ENCODE measurements around the gene IPP. TPM values are rescaled to one million over a fixed set of nuclear protein-coding genes. Genes with fewer than 3 reads are reported as not detected.

The IPP gene
- total and polyA plus RNA-seq, 2 of the 4 experiments (the other 2 are of a cell fraction): 4.6 to 10.6 TPM

- Histone ChIP-seq H3K27me3 (ENCODE audit: control insufficient read depth, insufficient read depth, low read length) (no peaks in the 10 kb centered on the region), H2BK5ac (ENCODE audit: low read depth, low read length, poor library complexity, severe bottlenecking) (no peak overlapping the region), H4K91ac (ENCODE audit: insufficient read depth, low read depth, low read length) (no peak overlapping the region), H3K9me3 (ENCODE audit: control insufficient read depth, insufficient read depth, low read length) (no peaks in the 10 kb centered on the region), H4K5ac (ENCODE audit: low read depth, low read length) (no peak overlapping the region), H2BK15ac (ENCODE audit: low read depth, low read length) (no peak overlapping the region), H2AFZ (replicated peaks; ENCODE audit: low read length, poor library complexity) (no peak overlapping the region), H2AK5ac (ENCODE audit: low read depth, low read length) (no peak overlapping the region), H3K9me1 (ENCODE audit: insufficient read depth, low read length) (no peaks in the 10 kb centered on the region), H4K20me1 (ENCODE audit: insufficient read depth, low read length) (peaks cover 20% of the 10 kb centered on the region; the same call in 1 of the 2 replicates), H3K4ac (ENCODE audit: low read depth, low read length) (no peak overlapping the region), H3K4me1 (ENCODE audit: control insufficient read depth, insufficient read depth, low read length) (peaks cover 2% of the 10 kb centered on the region; the same call in 1 of the 2 replicates), H2AK9ac (replicated peaks; ENCODE audit: low read depth, low read length, poor library complexity) (no peak overlapping the region), H3K27ac (ENCODE audit: insufficient read depth, low read length) (no peak overlapping the region), H3K36me3 (ENCODE audit: control insufficient read depth, insufficient read depth, low read length) (peaks cover 46% of the 10 kb centered on the region), H3K56ac (ENCODE audit: extremely low read depth, insufficient read depth, low read length) (no peak overlapping the region), H4K8ac (ENCODE audit: low read depth in 2 of 2, low read length in 2 of 2) (no peak overlapping the region), H3K9ac (ENCODE audit: low read depth, low read length) (no peak overlapping the region), H3K4me3 (ENCODE audit: insufficient read depth, low read depth, low read length) (no peak overlapping the region), H2BK20ac (ENCODE audit: low read depth, low read length) (no peak overlapping the region), H3K18ac (ENCODE audit: low read depth, low read length) (no peak overlapping the region), H3K79me1 (ENCODE audit: low read depth in 1 of 2, low read length in 2 of 2) (peaks cover 28 to 67% of the 10 kb centered on the region in 2 experiments), H3K4me2 (ENCODE audit: low read depth, low read length) (no peak overlapping the region), H3K14ac (replicated peaks; ENCODE audit: low read depth, low read length) (no peak overlapping the region), H3K23ac (ENCODE audit: low read depth, low read length) (no peak overlapping the region), H2BK120ac (ENCODE audit: low read depth, low read length) (no peak overlapping the region)
- ATAC-seq (ENCODE audit: low read depth): no peak
- intact Hi-C loops (cut with micrococcal nuclease): no loop called here
- WGBS, 2 experiments (ENCODE audit: extremely low coverage in 2 of 2, insufficient read length in 1 of 2): no CpG with 5 or more reads among the region's 2 CpGs
- ChIA-PET POLR2A (ENCODE audit: unreplicated experiment) (no interaction called here), CTCF (no interaction called here)
- TF ChIP-seq FOS (IDR thresholded peaks at IDR 0.05; ENCODE audit: low read depth, low read length): no peak
- TF ChIP-seq RAD21 (IDR thresholded peaks at IDR 0.05; ENCODE audit: low read length): no peak
- TF ChIP-seq RCOR1 (IDR thresholded peaks at IDR 0.05; ENCODE audit: insufficient replicate concordance, low read length): no peak
- TF ChIP-seq NFE2L2 (IDR thresholded peaks at IDR 0.05; ENCODE audit: low read depth, low read length): no peak
- no peak for TF ChIP-seq MXI1 (IDR thresholded peaks at IDR 0.05; ENCODE audit: borderline replicate concordance, low read depth, low read length)
- TF ChIP-seq BHLHE40 (IDR thresholded peaks at IDR 0.05; ENCODE audit: low read depth, low read length): no peak
- no peak for TF ChIP-seq CTCF (conservative IDR thresholded peaks at IDR 0.05; ENCODE audit: low read depth, low read length)
- TF ChIP-seq MAFK (IDR thresholded peaks at IDR 0.05; ENCODE audit: low read depth, low read length): no peak
- TF ChIP-seq POLR2A (IDR thresholded peaks at IDR 0.05; ENCODE audit: low read depth, low read length): no peak
- no peak for TF ChIP-seq MAZ (IDR thresholded peaks at IDR 0.05; ENCODE audit: borderline replicate concordance, low read depth, low read length)
- TF ChIP-seq CEBPB (IDR thresholded peaks at IDR 0.05; ENCODE audit: low read depth, low read length): no peak
- no peak for TF ChIP-seq RFX5 (IDR thresholded peaks at IDR 0.05; ENCODE audit: low read depth, low read length)
- TF ChIP-seq SMC3 (IDR thresholded peaks at IDR 0.05; ENCODE audit: low read depth, low read length): no peak
- no peak for TF ChIP-seq ELK1 (IDR thresholded peaks at IDR 0.05; ENCODE audit: borderline replicate concordance, low read depth, low read length)
- no peak for TF ChIP-seq USF2 (IDR thresholded peaks at IDR 0.05; ENCODE audit: low read depth, low read length)
- TF ChIP-seq CHD1 (IDR thresholded peaks at IDR 0.05; ENCODE audit: low read depth, low read length): no peak
- dilution Hi-C loops (cut with HindIII; ENCODE audit: low sequenced_read_pairs, unreplicated experiment): no loop called here
- in situ Hi-C loops (cut with MboI; ENCODE audit: low sequenced_read_pairs): no loop called here
- DNase-seq: no peak
- BruUV-seq (replicated peaks): no TSS peak
These were observed 92.3 kb downstream of the IPP start for GRCh38 chr1:45658171-45658570.
